ENCODE results near the gene RBM5. TPM values are rescaled to one million over a fixed set of nuclear protein-coding genes. Genes with fewer than 3 reads are reported as not detected.
A peak's percentile ranks its signal among the peaks of the same experiment; 100 is the strongest.

The RBM5 gene
- total and polyA plus RNA-seq, 10 of the 15 experiments (the other 5 are each of a cell fraction or from before 2014, with no cell fraction given), result 35.1 to 347 (median 111) TPM

GRCh38 chr3:50088725-50089608 lies at the start of gene RBM5 (continued):
- TF ChIP-seq MEF2B (IDR thresholded peaks at IDR 0.05; ENCODE audit: partially characterized antibody, poor library complexity, severe bottlenecking) (no peak), CBX5 (IDR thresholded peaks at IDR 0.05; ENCODE audit: low read depth) (no peak), CBX3 (IDR thresholded peaks at IDR 0.05; ENCODE audit: borderline replicate concordance, low read depth) (no peak), HDAC2 (IDR thresholded peaks at IDR 0.05) (no peak), HCFC1 (IDR thresholded peaks at IDR 0.05; ENCODE audit: low read length) (peak; percentile 81), POU2F2 (IDR thresholded peaks at IDR 0.05; ENCODE audit: borderline replicate concordance, low read depth, low read length) (peak; percentile 66; the same call in 2 of the 3 replicates), PKNOX1 (IDR thresholded peaks at IDR 0.05) (peak; percentile 91), NBN (IDR thresholded peaks at IDR 0.05) (peak; percentile 70), ZBTB4 (CRISPR knock-in tag; IDR thresholded peaks at IDR 0.05) (no peak), SIX5 (IDR thresholded peaks at IDR 0.05; ENCODE audit: low read depth, low read length, severe bottlenecking) (peak; percentile 75)
- TF ChIP-seq, protein P1, sequence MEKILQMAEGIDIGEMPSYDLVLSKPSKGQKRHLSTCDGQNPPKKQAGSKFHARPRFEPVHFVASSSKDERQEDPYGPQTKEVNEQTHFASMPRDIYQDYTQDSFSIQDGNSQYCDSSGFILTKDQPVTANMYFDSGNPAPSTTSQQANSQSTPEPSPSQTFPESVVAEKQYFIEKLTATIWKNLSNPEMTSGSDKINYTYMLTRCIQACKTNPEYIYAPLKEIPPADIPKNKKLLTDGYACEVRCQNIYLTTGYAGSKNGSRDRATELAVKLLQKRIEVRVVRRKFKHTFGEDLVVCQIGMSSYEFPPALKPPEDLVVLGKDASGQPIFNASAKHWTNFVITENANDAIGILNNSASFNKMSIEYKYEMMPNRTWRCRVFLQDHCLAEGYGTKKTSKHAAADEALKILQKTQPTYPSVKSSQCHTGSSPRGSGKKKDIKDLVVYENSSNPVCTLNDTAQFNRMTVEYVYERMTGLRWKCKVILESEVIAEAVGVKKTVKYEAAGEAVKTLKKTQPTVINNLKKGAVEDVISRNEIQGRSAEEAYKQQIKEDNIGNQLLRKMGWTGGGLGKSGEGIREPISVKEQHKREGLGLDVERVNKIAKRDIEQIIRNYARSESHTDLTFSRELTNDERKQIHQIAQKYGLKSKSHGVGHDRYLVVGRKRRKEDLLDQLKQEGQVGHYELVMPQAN (conservative IDR thresholded peaks at IDR 0.05), result 0 out of 2 replicates have a peak, but pooled peaks have one; percentile 25
- TF ChIP-seq, protein P2, sequence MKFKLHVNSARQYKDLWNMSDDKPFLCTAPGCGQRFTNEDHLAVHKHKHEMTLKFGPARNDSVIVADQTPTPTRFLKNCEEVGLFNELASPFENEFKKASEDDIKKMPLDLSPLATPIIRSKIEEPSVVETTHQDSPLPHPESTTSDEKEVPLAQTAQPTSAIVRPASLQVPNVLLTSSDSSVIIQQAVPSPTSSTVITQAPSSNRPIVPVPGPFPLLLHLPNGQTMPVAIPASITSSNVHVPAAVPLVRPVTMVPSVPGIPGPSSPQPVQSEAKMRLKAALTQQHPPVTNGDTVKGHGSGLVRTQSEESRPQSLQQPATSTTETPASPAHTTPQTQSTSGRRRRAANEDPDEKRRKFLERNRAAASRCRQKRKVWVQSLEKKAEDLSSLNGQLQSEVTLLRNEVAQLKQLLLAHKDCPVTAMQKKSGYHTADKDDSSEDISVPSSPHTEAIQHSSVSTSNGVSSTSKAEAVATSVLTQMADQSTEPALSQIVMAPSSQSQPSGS (IDR thresholded peaks at IDR 0.05; ENCODE audit: low read length), result no peak
- TF ChIP-seq, protein P3, sequence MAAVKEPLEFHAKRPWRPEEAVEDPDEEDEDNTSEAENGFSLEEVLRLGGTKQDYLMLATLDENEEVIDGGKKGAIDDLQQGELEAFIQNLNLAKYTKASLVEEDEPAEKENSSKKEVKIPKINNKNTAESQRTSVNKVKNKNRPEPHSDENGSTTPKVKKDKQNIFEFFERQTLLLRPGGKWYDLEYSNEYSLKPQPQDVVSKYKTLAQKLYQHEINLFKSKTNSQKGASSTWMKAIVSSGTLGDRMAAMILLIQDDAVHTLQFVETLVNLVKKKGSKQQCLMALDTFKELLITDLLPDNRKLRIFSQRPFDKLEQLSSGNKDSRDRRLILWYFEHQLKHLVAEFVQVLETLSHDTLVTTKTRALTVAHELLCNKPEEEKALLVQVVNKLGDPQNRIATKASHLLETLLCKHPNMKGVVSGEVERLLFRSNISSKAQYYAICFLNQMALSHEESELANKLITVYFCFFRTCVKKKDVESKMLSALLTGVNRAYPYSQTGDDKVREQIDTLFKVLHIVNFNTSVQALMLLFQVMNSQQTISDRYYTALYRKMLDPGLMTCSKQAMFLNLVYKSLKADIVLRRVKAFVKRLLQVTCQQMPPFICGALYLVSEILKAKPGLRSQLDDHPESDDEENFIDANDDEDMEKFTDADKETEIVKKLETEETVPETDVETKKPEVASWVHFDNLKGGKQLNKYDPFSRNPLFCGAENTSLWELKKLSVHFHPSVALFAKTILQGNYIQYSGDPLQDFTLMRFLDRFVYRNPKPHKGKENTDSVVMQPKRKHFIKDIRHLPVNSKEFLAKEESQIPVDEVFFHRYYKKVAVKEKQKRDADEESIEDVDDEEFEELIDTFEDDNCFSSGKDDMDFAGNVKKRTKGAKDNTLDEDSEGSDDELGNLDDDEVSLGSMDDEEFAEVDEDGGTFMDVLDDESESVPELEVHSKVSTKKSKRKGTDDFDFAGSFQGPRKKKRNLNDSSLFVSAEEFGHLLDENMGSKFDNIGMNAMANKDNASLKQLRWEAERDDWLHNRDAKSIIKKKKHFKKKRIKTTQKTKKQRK (IDR thresholded peaks at IDR 0.05; ENCODE audit: low read depth, low read length), result no peak
- TF ChIP-seq, protein P4, sequence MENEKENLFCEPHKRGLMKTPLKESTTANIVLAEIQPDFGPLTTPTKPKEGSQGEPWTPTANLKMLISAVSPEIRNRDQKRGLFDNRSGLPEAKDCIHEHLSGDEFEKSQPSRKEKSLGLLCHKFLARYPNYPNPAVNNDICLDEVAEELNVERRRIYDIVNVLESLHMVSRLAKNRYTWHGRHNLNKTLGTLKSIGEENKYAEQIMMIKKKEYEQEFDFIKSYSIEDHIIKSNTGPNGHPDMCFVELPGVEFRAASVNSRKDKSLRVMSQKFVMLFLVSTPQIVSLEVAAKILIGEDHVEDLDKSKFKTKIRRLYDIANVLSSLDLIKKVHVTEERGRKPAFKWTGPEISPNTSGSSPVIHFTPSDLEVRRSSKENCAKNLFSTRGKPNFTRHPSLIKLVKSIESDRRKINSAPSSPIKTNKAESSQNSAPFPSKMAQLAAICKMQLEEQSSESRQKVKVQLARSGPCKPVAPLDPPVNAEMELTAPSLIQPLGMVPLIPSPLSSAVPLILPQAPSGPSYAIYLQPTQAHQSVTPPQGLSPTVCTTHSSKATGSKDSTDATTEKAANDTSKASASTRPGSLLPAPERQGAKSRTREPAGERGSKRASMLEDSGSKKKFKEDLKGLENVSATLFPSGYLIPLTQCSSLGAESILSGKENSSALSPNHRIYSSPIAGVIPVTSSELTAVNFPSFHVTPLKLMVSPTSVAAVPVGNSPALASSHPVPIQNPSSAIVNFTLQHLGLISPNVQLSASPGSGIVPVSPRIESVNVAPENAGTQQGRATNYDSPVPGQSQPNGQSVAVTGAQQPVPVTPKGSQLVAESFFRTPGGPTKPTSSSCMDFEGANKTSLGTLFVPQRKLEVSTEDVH (IDR thresholded peaks at IDR 0.05; ENCODE audit: low read depth, partially characterized antibody), result no peak
